NCI-H1092 (cell line): ENCODE data around the gene TRAP1.
A peak's percentile ranks its signal among the peaks of the same experiment; 100 is the strongest.

Experiments used
- DNase-seq: peaks from one replicate; lab custom pipeline; 2025; lab: John Stamatoyannopoulos, UW

The TRAP1 gene

DNA sequence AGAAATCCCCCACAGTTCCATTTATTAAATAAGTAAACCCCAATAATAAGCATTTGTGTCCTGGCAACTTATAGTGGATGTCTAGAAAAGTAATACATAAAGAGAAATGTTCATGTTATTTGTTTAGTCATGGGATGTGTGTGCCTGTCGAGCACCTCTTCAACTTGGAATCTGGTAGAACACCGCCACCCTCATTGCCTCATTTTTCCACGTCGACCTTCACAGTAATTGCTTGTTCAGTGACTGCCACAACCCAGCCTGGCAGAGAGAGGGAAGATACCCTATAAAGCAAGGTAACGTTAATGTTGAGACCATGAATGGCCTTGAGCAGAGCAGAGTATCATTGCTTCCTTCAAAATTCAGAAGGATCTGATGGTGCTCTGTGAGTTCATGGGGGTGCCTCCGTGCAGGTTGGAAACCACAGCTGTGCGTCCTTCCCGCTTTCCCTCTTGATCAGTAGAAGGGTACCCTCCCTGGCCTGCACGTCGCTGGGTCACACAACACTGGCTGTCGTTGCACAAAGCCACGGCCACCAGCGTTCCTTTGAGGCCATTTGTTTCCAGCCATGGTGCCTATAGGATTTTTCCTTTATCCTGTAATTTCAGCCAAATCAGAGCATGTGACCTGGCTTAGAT lies 66.6 kb downstream of the TRAP1 start:
- no peak for DNase-seq

DNA sequence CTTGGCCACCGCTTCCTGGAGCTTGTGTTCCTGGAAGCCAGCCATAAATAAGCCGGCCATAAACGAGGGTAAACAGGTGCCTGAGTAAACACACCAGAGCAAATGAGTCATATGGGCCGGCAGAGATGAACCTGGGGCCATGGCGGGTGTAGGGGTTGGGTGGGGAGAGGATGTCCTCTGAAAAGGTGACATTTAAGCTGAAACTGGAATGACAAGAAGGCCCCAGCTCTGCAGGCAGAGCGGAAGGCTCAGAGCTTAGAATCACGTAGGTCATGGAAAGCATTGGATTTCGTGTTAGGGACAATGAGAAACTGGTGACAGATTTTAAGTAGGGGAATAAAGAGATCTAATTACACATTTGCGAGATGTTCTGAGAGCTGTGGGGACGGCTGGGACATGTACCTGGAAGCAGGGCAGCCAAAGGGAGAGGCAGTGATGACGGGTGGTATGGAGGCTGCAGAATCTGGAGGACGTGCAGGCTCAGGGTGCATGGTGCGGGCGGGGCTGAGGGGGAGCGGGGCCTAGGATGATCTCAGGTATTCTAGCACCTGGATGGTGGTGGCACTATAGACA lies 70.9 kb downstream of the TRAP1 start:
- DNase-seq = peak; percentile 56

- no peak for DNase-seq
These were observed 71.6 kb downstream of the TRAP1 start for GRCh38 chr16:3645504-3646347.

DNA sequence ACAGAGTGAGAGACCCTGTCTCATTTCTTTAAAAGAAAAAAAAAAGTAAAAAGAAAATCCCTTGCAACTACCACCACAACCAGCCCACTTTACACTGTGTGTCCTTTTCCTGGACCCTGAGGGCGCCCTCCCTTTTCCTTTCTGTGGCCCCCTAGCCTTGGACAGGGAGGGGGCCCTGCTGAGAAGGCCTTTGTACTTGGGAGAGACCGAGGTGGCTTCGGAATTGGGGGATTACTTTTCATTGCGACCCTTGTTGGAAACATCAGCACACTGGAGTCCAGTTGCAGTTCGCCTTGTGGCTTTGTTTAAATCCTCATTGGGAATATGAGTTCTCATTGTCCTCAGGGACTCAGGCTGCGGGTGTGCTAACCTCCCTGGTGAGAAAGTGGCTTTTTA lies 72.2 kb downstream of the TRAP1 start:
- DNase-seq = no peak

DNA sequence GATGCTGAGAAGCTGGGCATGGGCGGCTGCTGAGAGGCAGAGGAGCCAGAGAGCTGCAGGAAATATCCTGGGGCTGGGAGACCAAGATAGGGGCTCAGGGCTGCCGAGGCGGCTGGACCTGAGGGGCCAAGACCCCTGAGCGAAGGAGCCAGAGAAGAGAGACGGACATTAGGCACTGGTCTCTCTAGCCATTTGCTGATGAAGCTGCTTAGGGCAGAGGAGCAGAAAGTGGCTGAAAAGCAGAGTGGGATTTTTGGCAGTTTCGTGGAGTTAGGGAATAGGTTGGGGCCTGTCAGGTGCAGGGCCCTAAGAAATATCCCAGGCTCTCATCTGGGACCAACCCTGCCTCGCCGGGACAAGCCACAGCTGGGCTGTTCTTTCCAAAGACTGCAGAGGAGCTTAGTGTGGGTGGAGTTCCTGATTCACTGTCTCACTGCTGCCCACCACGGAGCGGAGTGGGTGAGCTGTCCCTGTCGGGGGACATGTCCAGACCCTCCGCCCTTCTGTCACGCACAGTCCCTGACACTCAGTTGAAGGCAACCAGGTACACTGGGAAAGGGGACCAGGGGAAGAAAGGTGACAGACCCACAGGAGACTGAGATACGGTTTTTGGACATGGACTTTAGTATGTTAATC lies 74.1 kb downstream of the TRAP1 start:
- DNase-seq = no peak

GRCh38 chr16:3642397-3643094 lies 74.8 kb downstream of the TRAP1 start:
- no peak for DNase-seq

- DNase-seq = no peak
These were observed 75.4 kb downstream of the TRAP1 start for GRCh38 chr16:3641801-3642396.

DNA sequence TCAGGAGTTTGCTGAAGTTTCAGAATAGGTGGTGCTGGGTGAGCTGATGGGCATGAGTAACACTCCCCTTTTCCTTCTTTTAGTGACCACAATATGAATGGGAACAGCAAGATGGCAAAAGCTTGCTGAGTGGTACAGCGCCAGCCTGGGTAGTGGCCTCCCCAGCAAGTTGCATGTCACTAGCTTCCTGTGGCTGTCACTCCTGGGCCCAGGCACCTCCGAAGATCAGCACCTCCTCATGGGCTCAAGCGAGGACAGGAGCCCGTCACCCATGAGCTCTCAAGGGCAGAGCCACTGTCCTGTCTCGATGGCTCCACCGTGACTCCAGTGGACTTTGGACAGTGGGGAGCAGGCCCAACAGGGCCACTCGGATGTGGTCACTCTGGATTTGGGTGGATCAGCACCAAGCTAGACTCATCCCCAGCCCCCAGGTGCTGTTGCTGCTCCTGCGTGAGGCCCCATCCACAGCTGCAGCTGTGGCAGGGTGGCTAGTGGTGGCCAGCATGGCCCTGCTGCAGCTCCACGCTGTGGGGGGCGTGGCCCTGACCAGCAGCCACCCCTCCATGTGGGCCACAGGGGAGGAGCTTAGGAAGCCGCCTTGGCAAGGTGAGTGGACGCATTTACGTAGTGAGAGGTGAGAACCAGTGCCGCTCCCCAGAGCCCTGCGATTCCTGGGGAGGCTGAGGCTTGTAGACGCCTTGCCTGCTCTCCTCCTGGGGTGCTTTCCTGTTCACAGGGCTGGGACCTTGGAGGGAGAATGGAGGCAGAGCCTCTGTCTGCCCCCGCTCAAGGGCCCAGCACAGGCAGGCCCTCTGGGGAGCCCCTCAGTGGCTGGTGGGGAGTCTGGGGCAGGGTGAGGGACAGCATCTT lies 76.5 kb downstream of the TRAP1 start:
- DNase-seq = no peak

DNA sequence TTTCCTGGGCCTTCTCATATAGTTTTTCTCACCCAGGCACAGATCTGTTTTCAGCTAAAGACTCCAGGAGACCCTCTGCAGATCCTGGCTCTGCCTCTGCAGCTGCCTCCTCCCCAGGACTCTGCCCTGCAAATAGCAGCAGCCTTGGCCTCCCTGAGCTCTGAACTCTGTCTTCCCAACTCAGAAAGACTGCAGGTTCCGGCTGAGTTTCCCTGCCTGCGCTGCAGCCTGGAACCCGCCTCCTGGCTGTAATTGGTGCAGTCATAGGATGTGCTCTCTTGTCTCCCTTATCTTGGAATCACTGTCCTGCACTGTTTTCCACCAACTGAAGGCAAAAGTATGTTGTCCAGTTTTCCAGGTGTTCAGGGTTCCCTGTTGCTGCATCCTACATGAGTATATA lies 77.1 kb downstream of the TRAP1 start:
- DNase-seq = no peak

GRCh38 chr16:3638916-3639644 lies 78.2 kb downstream of the TRAP1 start:
- DNase-seq = no peak

DNA sequence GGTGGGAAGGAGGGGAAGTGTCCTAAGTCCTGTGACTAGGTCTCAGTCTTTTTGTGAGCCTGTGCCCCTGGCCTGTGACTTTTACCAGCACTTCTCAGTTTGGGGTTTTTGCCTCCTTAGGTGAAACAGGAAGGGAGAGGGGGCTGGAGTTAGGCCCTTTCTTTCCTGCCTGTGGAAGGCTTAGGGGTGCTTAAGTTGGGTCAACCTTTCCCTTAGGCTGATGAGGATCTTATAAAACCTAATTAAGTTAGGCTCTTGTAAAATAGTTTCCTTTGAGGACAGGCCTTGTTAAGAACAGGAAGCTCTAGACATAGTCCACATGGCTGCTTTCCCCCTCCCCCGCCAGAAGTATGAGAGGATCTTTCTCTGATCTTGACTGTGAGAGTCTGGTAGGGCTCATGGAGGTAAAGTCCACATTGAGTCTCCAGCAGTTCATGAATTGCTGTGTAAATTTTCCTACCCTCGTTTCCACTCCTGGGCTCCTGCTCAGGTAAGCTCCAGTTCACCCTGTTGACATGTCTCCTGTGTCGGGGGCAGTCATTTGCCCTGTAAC lies 79.9 kb downstream of the TRAP1 start:
- no peak for DNase-seq

GRCh38 chr16:3625911-3626732 lies 91.2 kb downstream of the TRAP1 start:
- DNase-seq = no peak

DNA sequence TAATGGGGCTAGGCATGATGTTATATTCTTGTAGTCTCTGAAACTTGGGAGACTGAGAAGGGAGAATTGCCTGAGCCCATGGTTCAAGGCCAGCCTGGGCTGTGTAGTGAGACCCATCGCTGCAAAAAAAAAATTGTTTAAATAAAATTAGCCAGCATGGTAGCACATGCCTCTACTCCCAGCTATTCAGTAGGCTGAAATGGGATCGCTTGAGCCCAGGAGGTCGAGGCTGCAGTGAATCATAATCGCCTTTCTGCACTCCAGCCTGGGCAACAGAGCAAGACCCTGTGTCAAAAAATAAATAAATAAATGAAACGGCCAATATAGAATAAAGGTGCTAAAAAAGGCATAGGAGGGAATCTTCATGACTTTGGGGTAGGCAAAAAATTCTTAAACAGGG lies 92.0 kb downstream of the TRAP1 start:
- no peak for DNase-seq

GRCh38 chr16:3623642-3624041 lies 93.7 kb downstream of the TRAP1 start:
- no peak for DNase-seq

GRCh38 chr16:3618769-3619141 lies 98.6 kb downstream of the TRAP1 start:
- no peak for DNase-seq

GRCh38 chr16:3612510-3613466 lies 104.5 kb downstream of the TRAP1 start:
- DNase-seq = no peak

- DNase-seq = peak; percentile 89
These were observed 106.0 kb downstream of the TRAP1 start, which contains the start of gene SLX4 for GRCh38 chr16:3611146-3611975. Gene SLX4 (minus strand): TSS chr16:3611606. CDS start chr16:3608964, 2,642 bp downstream.
